SH-SY5Y (cell line): Measurements from ENCODE around the gene NAA10.

Experiments
- GATA2 ChIP-seq: IDR thresholded peaks from 2 replicates; pipeline ENCODE4 v1.6.1; 2011; ENCODE audit warnings: mild to moderate bottlenecking, low read depth, low read length
- GATA3 ChIP-seq: IDR thresholded peaks from 2 replicates; pipeline ENCODE4 v1.6.1; 2011; ENCODE audit warnings: low read depth, mild to moderate bottlenecking, low read length, moderate library complexity

DNA sequence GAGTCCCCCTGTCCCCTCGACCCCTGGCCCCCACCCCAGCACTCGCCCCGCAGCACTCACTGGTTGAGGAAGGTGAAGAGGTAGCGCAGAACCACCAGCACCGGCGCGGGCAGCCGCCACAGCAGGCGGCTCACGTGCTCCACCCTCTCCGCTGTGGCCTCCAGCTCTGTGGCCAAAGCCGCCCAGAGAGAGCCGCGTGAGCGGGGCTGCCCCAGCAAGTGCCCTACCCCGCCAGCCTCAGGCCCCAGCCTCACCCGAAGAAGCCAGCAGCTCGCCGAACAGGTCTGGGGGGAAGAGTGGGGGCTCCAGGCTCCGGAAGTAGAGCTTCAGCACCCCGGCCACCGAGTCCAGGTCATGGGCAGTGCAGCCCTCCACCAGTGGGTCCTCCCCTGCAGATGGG, 24.4 kb downstream of the NAA10 start:
- no peak for TF ChIP-seq GATA2
- no peak for TF ChIP-seq GATA3
